K562 (cell line): ENCODE data around the gene RSF1. TPM values are rescaled to one million over a fixed set of nuclear protein-coding genes. Genes with fewer than 3 reads are reported as not detected.

ENCODE experiments used
- ARID1B ChIP-seq: fragments of 450-650 bp; IDR thresholded peaks from 2 replicates; pipeline ENCODE4 v1.6.1; 2016; ENCODE audit warnings: antibody characterized with exemption, mild to moderate bottlenecking, inconsistent platforms
- ETV5 ChIP-seq: sonication (generic); formaldehyde crosslinking; IDR thresholded peaks from 2 replicates; pipeline ENCODE4 v1.4.0; 2020; ENCODE audit warnings: low read depth, mild to moderate bottlenecking, missing genetic modification reagents
- GABPB2 ChIP-seq: fragments of 250-450 bp; sonication (Bioruptor Pico); conservative IDR thresholded peaks from 2 replicates; pipeline ENCODE4 v1.5.1; 2021; ENCODE audit warnings: mild to moderate bottlenecking
- HDAC2 ChIP-seq: fragments of 450-650 bp; IDR thresholded peaks from 2 replicates; pipeline ENCODE4 v1.6.1; 2016; ENCODE audit warnings: mild to moderate bottlenecking
- HDAC3 ChIP-seq: fragments of 450-650 bp; IDR thresholded peaks from 2 replicates; pipeline ENCODE4 v1.6.1; 2018; ENCODE audit warnings: borderline replicate concordance, mild to moderate bottlenecking, moderate library complexity; ENCODE audit not compliant: partially characterized antibody
- JUND ChIP-seq, 2 experiments: IDR thresholded peaks; 2 replicates in 1 of 2; 3 replicates in 1 of 2; pipeline ENCODE4 v1.6.1; 2011; ENCODE audit warnings: borderline replicate concordance in 2 of 2, low read depth in 2 of 2, low read length in 2 of 2, improper control_type of control experiment in 1 of 2, missing biosample characterization in 1 of 2, missing genetic modification characterization in 1 of 2, missing genetic modification reagents in 1 of 2
- PHF21A ChIP-seq: fragments of 450-650 bp; IDR thresholded peaks from 2 replicates; pipeline ENCODE4 v1.6.1; 2017; ENCODE audit warnings: low read depth, borderline replicate concordance
- PRMT5 ChIP-seq: sonication (generic); formaldehyde crosslinking; IDR thresholded peaks from 2 replicates; pipeline ENCODE4 v1.5.0; 2020; ENCODE audit warnings: missing genetic modification reagents
- U2AF2 ChIP-seq: fragments of 200-400 bp; formaldehyde crosslinking; optimal IDR thresholded peaks from 2 replicates; pipeline ENCODE3; 2017; ENCODE audit warnings: low read depth, mild to moderate bottlenecking, low read length
- YBX1 ChIP-seq: fragments of 450-650 bp; IDR thresholded peaks from 2 replicates; pipeline ENCODE4 v1.7.1; 2016; ENCODE audit warnings: mild to moderate bottlenecking
- ZNF143 ChIP-seq: sonication (generic); formaldehyde crosslinking; IDR thresholded peaks from 2 replicates; pipeline ENCODE4 v1.9.0; 2022; ENCODE audit warnings: mild to moderate bottlenecking, missing genetic modification reagents
- ZNF23 ChIP-seq: fragments of 250-450 bp; sonication (Bioruptor Pico); IDR thresholded peaks from 2 replicates; pipeline ENCODE4 v1.4.0; 2020; ENCODE audit warnings: mild to moderate bottlenecking
- ZNF561 ChIP-seq: fragments of 450-650 bp; formaldehyde crosslinking; conservative IDR thresholded peaks from 2 replicates; pipeline ENCODE4 v1.4.0; 2020; ENCODE audit warnings: mild to moderate bottlenecking, moderate library complexity
- polyA plus RNA-seq, 8 experiments: library from polyadenylated mRNA; depleted of rRNA in 4 of 8; stranded (reverse) in 5 of 8; unstranded in 3 of 8; fragments of >200 nt; fragmentation: Nextera tagmentation in 2 of 8; fragmentation: Illumina TruSeq in 1 of 8; extraction: Ambion mirVana in 2 of 8; extraction: Trizol in 1 of 8; gene quantifications; 2 replicates each; pipeline versions ENCODE4 v1.2.1 to v1.2.3, GENCODE V29; 2011 to 2014; ENCODE audit warnings: inconsistent platforms in 1 of 8, missing spikeins in 1 of 8
- total RNA-seq, 7 experiments: library from RNA; depleted of rRNA in 6 of 7; stranded (reverse); fragments of >200 nt in 6 of 7; fragmentation: Illumina TruSeq in 2 of 7; extraction: Trizol in 2 of 7; gene quantifications; 2 replicates each; pipeline versions ENCODE4 v1.2.1 to v1.2.3, GENCODE V29; 2011 to 2021; ENCODE audit warnings: low replicate concordance in 1 of 7
- TF ChIP-seq, protein P1 (sequence below): fragments of 250-450 bp; sonication (Bioruptor Pico); IDR thresholded peaks from 2 replicates; pipeline ENCODE4 v1.4.0; 2020
- TF ChIP-seq, protein P2 (sequence below): fragments of 450-650 bp; IDR thresholded peaks from 2 replicates; pipeline ENCODE4 v1.7.1; 2018; ENCODE audit warnings: mild to moderate bottlenecking, low read depth; ENCODE audit not compliant: partially characterized antibody
- TF ChIP-seq, protein P3 (sequence below): fragments of 450-650 bp; formaldehyde crosslinking; IDR thresholded peaks from 2 replicates; pipeline ENCODE4 v1.4.0; 2022; ENCODE audit warnings: mild to moderate bottlenecking, moderate library complexity
- TF ChIP-seq, protein P4 (sequence below): fragments of 250-450 bp; sonication (Bioruptor Pico); IDR thresholded peaks from 2 replicates; pipeline ENCODE4 v1.8.0; 2021; ENCODE audit warnings: moderate library complexity, mild to moderate bottlenecking, inconsistent platforms

Gene RSF1
- total and polyA plus RNA-seq, 9 of the 15 experiments (the other 6 are each of a cell fraction or from before 2014, with no cell fraction given), result 9.7 to 63.6 (median 42.8) TPM

DNA sequence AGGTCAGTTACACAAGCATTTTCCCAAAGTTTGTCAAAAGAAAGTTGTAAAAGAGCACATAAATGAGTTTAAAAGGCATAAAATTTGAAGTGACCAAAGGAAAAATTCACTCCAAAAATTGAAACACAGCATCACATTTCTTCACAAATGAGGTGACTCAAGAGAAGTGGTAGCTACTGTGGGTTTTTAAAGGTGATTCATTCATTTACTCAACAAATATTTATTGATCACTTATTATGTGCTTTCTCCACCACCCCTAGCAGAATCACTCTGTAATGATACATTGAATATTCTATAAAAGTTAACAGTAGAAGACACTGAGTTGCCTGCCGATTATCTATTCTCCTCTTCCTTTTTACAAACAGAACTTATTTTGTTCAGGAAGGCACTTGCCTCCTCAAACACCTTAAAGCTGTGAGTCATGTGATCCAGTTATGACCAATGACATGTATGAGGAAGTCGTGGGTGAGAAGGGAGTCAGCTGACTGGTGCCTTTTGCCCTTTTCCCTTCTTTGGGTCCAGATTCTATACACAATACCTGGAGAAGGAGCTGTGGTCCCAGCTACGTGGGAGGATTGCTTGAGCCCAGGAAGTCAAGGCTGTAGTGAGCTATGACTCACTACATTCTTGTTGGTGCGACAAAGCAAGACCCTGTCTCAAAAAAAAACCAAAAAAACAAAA, 115.2 kb downstream of the RSF1 start (continued):
- TF ChIP-seq, protein P1, sequence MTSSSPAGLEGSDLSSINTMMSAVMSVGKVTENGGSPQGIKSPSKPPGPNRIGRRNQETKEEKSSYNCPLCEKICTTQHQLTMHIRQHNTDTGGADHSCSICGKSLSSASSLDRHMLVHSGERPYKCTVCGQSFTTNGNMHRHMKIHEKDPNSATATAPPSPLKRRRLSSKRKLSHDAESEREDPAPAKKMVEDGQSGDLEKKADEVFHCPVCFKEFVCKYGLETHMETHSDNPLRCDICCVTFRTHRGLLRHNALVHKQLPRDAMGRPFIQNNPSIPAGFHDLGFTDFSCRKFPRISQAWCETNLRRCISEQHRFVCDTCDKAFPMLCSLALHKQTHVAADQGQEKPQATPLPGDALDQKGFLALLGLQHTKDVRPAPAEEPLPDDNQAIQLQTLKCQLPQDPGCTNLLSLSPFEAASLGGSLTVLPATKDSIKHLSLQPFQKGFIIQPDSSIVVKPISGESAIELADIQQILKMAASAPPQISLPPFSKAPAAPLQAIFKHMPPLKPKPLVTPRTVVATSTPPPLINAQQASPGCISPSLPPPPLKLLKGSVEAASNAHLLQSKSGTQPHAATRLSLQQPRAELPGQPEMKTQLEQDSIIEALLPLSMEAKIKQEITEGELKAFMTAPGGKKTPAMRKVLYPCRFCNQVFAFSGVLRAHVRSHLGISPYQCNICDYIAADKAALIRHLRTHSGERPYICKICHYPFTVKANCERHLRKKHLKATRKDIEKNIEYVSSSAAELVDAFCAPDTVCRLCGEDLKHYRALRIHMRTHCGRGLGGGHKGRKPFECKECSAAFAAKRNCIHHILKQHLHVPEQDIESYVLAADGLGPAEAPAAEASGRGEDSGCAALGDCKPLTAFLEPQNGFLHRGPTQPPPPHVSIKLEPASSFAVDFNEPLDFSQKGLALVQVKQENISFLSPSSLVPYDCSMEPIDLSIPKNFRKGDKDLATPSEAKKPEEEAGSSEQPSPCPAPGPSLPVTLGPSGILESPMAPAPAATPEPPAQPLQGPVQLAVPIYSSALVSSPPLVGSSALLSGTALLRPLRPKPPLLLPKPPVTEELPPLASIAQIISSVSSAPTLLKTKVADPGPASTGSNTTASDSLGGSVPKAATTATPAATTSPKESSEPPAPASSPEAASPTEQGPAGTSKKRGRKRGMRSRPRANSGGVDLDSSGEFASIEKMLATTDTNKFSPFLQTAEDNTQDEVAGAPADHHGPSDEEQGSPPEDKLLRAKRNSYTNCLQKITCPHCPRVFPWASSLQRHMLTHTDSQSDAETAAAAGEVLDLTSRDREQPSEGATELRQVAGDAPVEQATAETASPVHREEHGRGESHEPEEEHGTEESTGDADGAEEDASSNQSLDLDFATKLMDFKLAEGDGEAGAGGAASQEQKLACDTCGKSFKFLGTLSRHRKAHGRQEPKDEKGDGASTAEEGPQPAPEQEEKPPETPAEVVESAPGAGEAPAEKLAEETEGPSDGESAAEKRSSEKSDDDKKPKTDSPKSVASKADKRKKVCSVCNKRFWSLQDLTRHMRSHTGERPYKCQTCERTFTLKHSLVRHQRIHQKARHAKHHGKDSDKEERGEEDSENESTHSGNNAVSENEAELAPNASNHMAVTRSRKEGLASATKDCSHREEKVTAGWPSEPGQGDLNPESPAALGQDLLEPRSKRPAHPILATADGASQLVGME (CRISPR knock-in tag), result no peak
- no peak for TF ChIP-seq HDAC2
- no peak for TF ChIP-seq PHF21A
- TF ChIP-seq JUND (IDR thresholded peaks at IDR 0.05; ENCODE audit: borderline replicate concordance, low read depth, low read length), result peak; percentile 83
- TF ChIP-seq JUND (tag; IDR thresholded peaks at IDR 0.05; ENCODE audit: borderline replicate concordance, low read depth, low read length), result peak; percentile 18; the same call in 1 of the 3 replicates
- TF ChIP-seq ZNF143 (CRISPR knock-in tag), result no peak
- peak; percentile 62 for TF ChIP-seq ARID1B
- TF ChIP-seq ETV5 (CRISPR knock-in tag), result no peak
- no peak for TF ChIP-seq HDAC3
- TF ChIP-seq YBX1, result no peak
- TF ChIP-seq, protein P2, sequence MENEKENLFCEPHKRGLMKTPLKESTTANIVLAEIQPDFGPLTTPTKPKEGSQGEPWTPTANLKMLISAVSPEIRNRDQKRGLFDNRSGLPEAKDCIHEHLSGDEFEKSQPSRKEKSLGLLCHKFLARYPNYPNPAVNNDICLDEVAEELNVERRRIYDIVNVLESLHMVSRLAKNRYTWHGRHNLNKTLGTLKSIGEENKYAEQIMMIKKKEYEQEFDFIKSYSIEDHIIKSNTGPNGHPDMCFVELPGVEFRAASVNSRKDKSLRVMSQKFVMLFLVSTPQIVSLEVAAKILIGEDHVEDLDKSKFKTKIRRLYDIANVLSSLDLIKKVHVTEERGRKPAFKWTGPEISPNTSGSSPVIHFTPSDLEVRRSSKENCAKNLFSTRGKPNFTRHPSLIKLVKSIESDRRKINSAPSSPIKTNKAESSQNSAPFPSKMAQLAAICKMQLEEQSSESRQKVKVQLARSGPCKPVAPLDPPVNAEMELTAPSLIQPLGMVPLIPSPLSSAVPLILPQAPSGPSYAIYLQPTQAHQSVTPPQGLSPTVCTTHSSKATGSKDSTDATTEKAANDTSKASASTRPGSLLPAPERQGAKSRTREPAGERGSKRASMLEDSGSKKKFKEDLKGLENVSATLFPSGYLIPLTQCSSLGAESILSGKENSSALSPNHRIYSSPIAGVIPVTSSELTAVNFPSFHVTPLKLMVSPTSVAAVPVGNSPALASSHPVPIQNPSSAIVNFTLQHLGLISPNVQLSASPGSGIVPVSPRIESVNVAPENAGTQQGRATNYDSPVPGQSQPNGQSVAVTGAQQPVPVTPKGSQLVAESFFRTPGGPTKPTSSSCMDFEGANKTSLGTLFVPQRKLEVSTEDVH, result no peak
- TF ChIP-seq U2AF2, result no peak
- no peak for TF ChIP-seq GABPB2 (CRISPR knock-in tag)
- TF ChIP-seq ZNF23 (CRISPR knock-in tag), result no peak
- TF ChIP-seq, protein P3, sequence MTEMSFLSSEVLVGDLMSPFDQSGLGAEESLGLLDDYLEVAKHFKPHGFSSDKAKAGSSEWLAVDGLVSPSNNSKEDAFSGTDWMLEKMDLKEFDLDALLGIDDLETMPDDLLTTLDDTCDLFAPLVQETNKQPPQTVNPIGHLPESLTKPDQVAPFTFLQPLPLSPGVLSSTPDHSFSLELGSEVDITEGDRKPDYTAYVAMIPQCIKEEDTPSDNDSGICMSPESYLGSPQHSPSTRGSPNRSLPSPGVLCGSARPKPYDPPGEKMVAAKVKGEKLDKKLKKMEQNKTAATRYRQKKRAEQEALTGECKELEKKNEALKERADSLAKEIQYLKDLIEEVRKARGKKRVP (CRISPR knock-in tag), result no peak
- TF ChIP-seq ZNF561 (CRISPR knock-in tag), result no peak
- no peak for TF ChIP-seq PRMT5
- TF ChIP-seq, protein P4, sequence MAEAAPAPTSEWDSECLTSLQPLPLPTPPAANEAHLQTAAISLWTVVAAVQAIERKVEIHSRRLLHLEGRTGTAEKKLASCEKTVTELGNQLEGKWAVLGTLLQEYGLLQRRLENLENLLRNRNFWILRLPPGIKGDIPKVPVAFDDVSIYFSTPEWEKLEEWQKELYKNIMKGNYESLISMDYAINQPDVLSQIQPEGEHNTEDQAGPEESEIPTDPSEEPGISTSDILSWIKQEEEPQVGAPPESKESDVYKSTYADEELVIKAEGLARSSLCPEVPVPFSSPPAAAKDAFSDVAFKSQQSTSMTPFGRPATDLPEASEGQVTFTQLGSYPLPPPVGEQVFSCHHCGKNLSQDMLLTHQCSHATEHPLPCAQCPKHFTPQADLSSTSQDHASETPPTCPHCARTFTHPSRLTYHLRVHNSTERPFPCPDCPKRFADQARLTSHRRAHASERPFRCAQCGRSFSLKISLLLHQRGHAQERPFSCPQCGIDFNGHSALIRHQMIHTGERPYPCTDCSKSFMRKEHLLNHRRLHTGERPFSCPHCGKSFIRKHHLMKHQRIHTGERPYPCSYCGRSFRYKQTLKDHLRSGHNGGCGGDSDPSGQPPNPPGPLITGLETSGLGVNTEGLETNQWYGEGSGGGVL (CRISPR knock-in tag), result no peak
